H1 (cell line): ENCODE data around the gene ASXL3. TPM values are rescaled to one million over a fixed set of nuclear protein-coding genes. Genes with fewer than 3 reads are reported as not detected.
A peak's percentile ranks its signal among the peaks of the same experiment; 100 is the strongest.

Source experiments
- CTCF ChIA-PET: fragments of 300-600 bp; sonication (Branson Sonifier 250); formaldehyde crosslinking; loops from one replicate; lab custom pipeline; 2021; ENCODE audit not compliant: partially characterized antibody; lab: Charles Lee
- POLR2A ChIA-PET: fragments of 300-600 bp; sonication (Branson Sonifier 250); formaldehyde crosslinking; loops from one replicate; lab custom pipeline; 2021; ENCODE audit warnings: inconsistent platforms; ENCODE audit not compliant: partially characterized antibody; lab: Charles Lee
- DNase-seq, 2 experiments: peaks; one replicate each; pipeline versions ENCODE4 v3.0.0 to v3.0.0-alpha.2; 2010 to 2022; ENCODE audit warnings: low spot score in 2 of 2, low read depth in 1 of 2, mixed read lengths in 1 of 2
- FAIRE-seq: peaks from 2 replicates; lab custom pipeline; 2011; peaks lifted over from hg19 to GRCh38; lab: Jason Lieb, UNC
- H2AFZ ChIP-seq: 2 replicates; pipeline ENCODE4 v1.8.1; 2012; ENCODE audit warnings: low read length, inconsistent platforms
- H2AK5ac ChIP-seq: 2 replicates; pipeline ENCODE4 v1.6.1; 2013; ENCODE audit warnings: low read depth, low read length
- H2BK120ac ChIP-seq: replicated peaks from 2 replicates; pipeline ENCODE3; 2013; ENCODE audit warnings: low read depth, low read length, inconsistent platforms
- H2BK12ac ChIP-seq: 2 replicates; pipeline ENCODE4 v1.6.1; 2013; ENCODE audit warnings: low read depth, low read length
- H2BK15ac ChIP-seq: 2 replicates; pipeline ENCODE4 v1.6.1; 2013; ENCODE audit warnings: low read length
- H2BK20ac ChIP-seq: 2 replicates; pipeline ENCODE4 v1.6.1; 2013; ENCODE audit warnings: low read length
- H2BK5ac ChIP-seq: 2 replicates; pipeline ENCODE4 v1.6.1; 2013; ENCODE audit warnings: low read depth, low read length
- H3K14ac ChIP-seq: 2 replicates; pipeline ENCODE4 v1.6.1; 2013; ENCODE audit warnings: inconsistent platforms; ENCODE audit not compliant: insufficient read length
- H3K18ac ChIP-seq: 2 replicates; pipeline ENCODE4 v1.6.1; 2013; ENCODE audit warnings: low read length; ENCODE audit errors: extremely low read depth
- H3K23ac ChIP-seq: 2 replicates; pipeline ENCODE4 v1.6.1; 2013; ENCODE audit warnings: inconsistent platforms; ENCODE audit not compliant: insufficient read length
- H3K23me2 ChIP-seq: 2 replicates; pipeline ENCODE4 v1.6.1; 2013; ENCODE audit warnings: low read depth, low read length
- H3K27ac ChIP-seq: 2 replicates; pipeline ENCODE4 v1.6.1; 2011; ENCODE audit warnings: low read depth, low read length, inconsistent platforms
- H3K27me3 ChIP-seq, 4 experiments: replicated peaks in 1 of 4; 1 replicate in 1 of 4; 2 replicates in 3 of 4; pipeline versions ENCODE4 v1.6.1 to v1.8.1; 2011 to 2013; ENCODE audit warnings: low read length in 3 of 4, mild to moderate bottlenecking in 3 of 4, inconsistent platforms in 2 of 4, mixed read lengths in 2 of 4, moderate library complexity in 1 of 4; ENCODE audit not compliant: control insufficient read depth in 3 of 4, insufficient read depth in 3 of 4; ENCODE audit errors: extremely low read depth in 1 of 4
- H3K36me3 ChIP-seq, 4 experiments: 2 replicates each; pipeline versions ENCODE4 v1.6.1 to v1.8.1; 2011 to 2013; ENCODE audit warnings: mild to moderate bottlenecking in 4 of 4, low read length in 3 of 4, moderate library complexity in 2 of 4, control low read depth in 1 of 4, inconsistent platforms in 1 of 4; ENCODE audit not compliant: insufficient read depth in 4 of 4, control insufficient read depth in 2 of 4
- H3K4ac ChIP-seq: replicated peaks from 2 replicates; pipeline ENCODE3; 2013; ENCODE audit warnings: low read length, low read depth, mixed read lengths, inconsistent platforms; ENCODE audit not compliant: insufficient read length
- H3K4me1 ChIP-seq, 4 experiments: replicated peaks in 1 of 4; 1 replicate in 1 of 4; 2 replicates in 3 of 4; pipeline versions ENCODE4 v1.6.1 to v1.8.1; 2011 to 2013; ENCODE audit warnings: low read length in 3 of 4, inconsistent platforms in 2 of 4, mixed read lengths in 1 of 4; ENCODE audit not compliant: insufficient read depth in 4 of 4, control insufficient read depth in 3 of 4
- H3K4me2 ChIP-seq, 2 experiments: 2 replicates each; pipeline versions ENCODE4 v1.6.1 to v1.8.1; 2011 to 2013; ENCODE audit warnings: low read depth in 2 of 2, low read length in 2 of 2, control low read depth in 1 of 2, inconsistent platforms in 1 of 2, mild to moderate bottlenecking in 1 of 2; ENCODE audit not compliant: insufficient read depth in 1 of 2
- H3K4me3 ChIP-seq, 4 experiments: fragments of 200-600, 300-600 bp in 1 of 4; sonication (generic), shearing (Covaris generic), sonication (Bioruptor Twin) in 1 of 4; 2 replicates each; pipeline versions ENCODE4 v1.5.1 to v1.8.1; 2011 to 2016; ENCODE audit warnings: low read length in 4 of 4, low read depth in 3 of 4, control low read depth in 2 of 4, inconsistent platforms in 2 of 4, mild to moderate bottlenecking in 2 of 4, mixed read lengths in 1 of 4, moderate library complexity in 1 of 4; ENCODE audit not compliant: insufficient read depth in 2 of 4; ENCODE audit errors: extremely low read depth in 1 of 4
- H3K56ac ChIP-seq: replicated peaks from 2 replicates; pipeline ENCODE3; 2013; ENCODE audit warnings: low read depth, mild to moderate bottlenecking, mixed read lengths, low read length, inconsistent platforms; ENCODE audit not compliant: insufficient read length
- H3K79me1 ChIP-seq: 2 replicates; pipeline ENCODE4 v1.6.1; 2013; ENCODE audit warnings: low read depth, low read length, control low read depth
- H3K79me2 ChIP-seq, 2 experiments: 2 replicates each; pipeline versions ENCODE4 v1.6.1 to v1.8.1; 2012 to 2013; ENCODE audit warnings: low read length in 2 of 2, mild to moderate bottlenecking in 2 of 2, inconsistent platforms in 1 of 2; ENCODE audit not compliant: insufficient read depth in 2 of 2, control insufficient read depth in 1 of 2
- H3K9ac ChIP-seq, 4 experiments: replicated peaks in 1 of 4; 1 replicate in 1 of 4; 2 replicates in 3 of 4; pipeline versions ENCODE4 v1.6.1 to v1.8.1; 2011 to 2013; ENCODE audit warnings: low read depth in 3 of 4, low read length in 3 of 4, control low read depth in 2 of 4, mild to moderate bottlenecking in 2 of 4, moderate library complexity in 2 of 4, inconsistent platforms in 1 of 4; ENCODE audit errors: extremely low read depth in 1 of 4
- H3K9me3 ChIP-seq, 2 experiments: 2 replicates each; pipeline versions ENCODE4 v1.6.1 to v1.8.1; 2012 to 2013; ENCODE audit warnings: mild to moderate bottlenecking in 2 of 2, moderate library complexity in 2 of 2, control low read depth in 1 of 2, inconsistent platforms in 1 of 2, low read depth in 1 of 2, low read length in 1 of 2, mixed read lengths in 1 of 2; ENCODE audit not compliant: insufficient read depth in 2 of 2
- H4K20me1 ChIP-seq, 2 experiments: replicated peaks in 1 of 2; 2 replicates each; pipeline versions ENCODE3 to v1.8.1; 2011 to 2013; ENCODE audit warnings: inconsistent platforms in 2 of 2, low read length in 2 of 2, mild to moderate bottlenecking in 1 of 2; ENCODE audit not compliant: insufficient read depth in 2 of 2, control insufficient read depth in 1 of 2
- H4K5ac ChIP-seq: 2 replicates; pipeline ENCODE4 v1.6.1; 2013; ENCODE audit warnings: low read length, low read depth, mixed read lengths, inconsistent platforms; ENCODE audit not compliant: insufficient read length
- H4K8ac ChIP-seq: 2 replicates; pipeline ENCODE4 v1.8.0; 2013; ENCODE audit warnings: mild to moderate bottlenecking, moderate library complexity, low read length, inconsistent platforms; ENCODE audit not compliant: insufficient read depth; ENCODE audit errors: extremely low read depth
- H4K91ac ChIP-seq: replicated peaks from 2 replicates; pipeline ENCODE3; 2013; ENCODE audit warnings: low read length, mixed read lengths, inconsistent platforms; ENCODE audit not compliant: insufficient read length
- CEBPB ChIP-seq: IDR thresholded peaks from 2 replicates; pipeline ENCODE4 v1.6.1; 2012; ENCODE audit warnings: low read depth, low read length
- CTBP2 ChIP-seq: IDR thresholded peaks from 2 replicates; pipeline ENCODE4 v1.7.0; 2011; ENCODE audit warnings: borderline replicate concordance, mild to moderate bottlenecking, moderate library complexity, mixed read lengths, low read length; ENCODE audit not compliant: insufficient read depth, insufficient read length
- SIRT6 ChIP-seq: IDR thresholded peaks from one replicate; pipeline ENCODE4 v1.7.1; 2012; ENCODE audit warnings: low read length, inconsistent platforms
- SP4 ChIP-seq: IDR thresholded peaks from 2 replicates; pipeline ENCODE4 v1.6.1; 2012; ENCODE audit warnings: low read length, inconsistent platforms
- YY1 ChIP-seq: IDR thresholded peaks from 2 replicates; pipeline ENCODE4 v1.6.1; 2011; ENCODE audit warnings: low read depth, mild to moderate bottlenecking, low read length
- WGBS, 2 experiments: shearing (Covaris generic) in 1 of 2; methylation state at CpG; one replicate each; pipeline versions ENCODE4 v1.1.6 to v1.1.7; 2013 to 2015; ENCODE audit warnings: low lambda C conversion rate in 2 of 2, mixed read lengths in 2 of 2, inconsistent platforms in 1 of 2, low coverage in 1 of 2, missing lambda C conversion rate in 1 of 2; ENCODE audit not compliant: insufficient replicate concordance in 2 of 2, insufficient coverage in 1 of 2, insufficient read length in 1 of 2; ENCODE audit errors: extremely low coverage in 1 of 2, missing lambda C conversion rate in 1 of 2; 5-methylcytosine and 5-hydroxymethylcytosine counted together
- polyA plus RNA-seq, 7 experiments: library from polyadenylated mRNA; depleted of rRNA in 3 of 7; stranded (reverse) in 5 of 7; unstranded in 2 of 7; fragments of >200 nt in 5 of 7; fragments of 200-250 nt in 2 of 7; gene quantifications; 1 replicate in 5 of 7; 2 replicates in 1 of 7; 4 replicates in 1 of 7; pipeline versions ENCODE4 v1.2.1 to v1.2.3, GENCODE V29; 2011 to 2013; ENCODE audit warnings: missing spikeins in 2 of 7, mixed read lengths in 2 of 7
- total RNA-seq: library from RNA; stranded (reverse); fragmentation: NEBNext Ultra II Directional; extraction: Animal tissue kit (Norgen Biotek cat#: 25700); gene quantifications from 2 replicates; pipeline ENCODE4 v1.2.1, GENCODE V29; 2021

Gene ASXL3
- total and polyA plus RNA-seq, 2 of the 8 experiments (the other 6 are each of a cell fraction or from before 2014, with no cell fraction given): 0.08 to 1.3 TPM

GRCh38 chr18:33656889-33657448 lies 79.0 kb downstream of the ASXL3 start:
- ChIA-PET POLR2A (no interaction called here), CTCF (interaction anchor here (1.8 kb wide), 1 partner anchor 16 kb away, joined by 7 read pairs; no protein-coding TSS in a partner anchor)
- Histone ChIP-seq H2BK5ac (no peak overlapping the region), H3K23ac (no peak overlapping the region), H3K4me3 (no peak overlapping the region), H2AK5ac (no peak overlapping the region), H3K9ac (no peak overlapping the region), H3K4me1 (peaks cover 0 to 2% (median 0%) of the 10 kb centered on the region in 4 experiments; a peak in 1 of 7 replicates), H2AFZ (peak overlapping the region; percentile 49), H4K5ac (no peak overlapping the region), H3K4ac (no peak overlapping the region), H2BK15ac (no peak overlapping the region), H3K4me2 (no peak overlapping the region), H3K56ac (no peak overlapping the region), H3K79me2 (no peaks in the 10 kb centered on the region), H3K27me3 (no peaks in the 10 kb centered on the region), H4K91ac (no peak overlapping the region), H4K8ac (no peak overlapping the region), H3K79me1 (no peaks in the 10 kb centered on the region), H2BK12ac (no peak overlapping the region), H2BK120ac (no peak overlapping the region), H3K18ac (no peak overlapping the region; the same call in 1 of the 2 replicates), H3K23me2 (no peaks in the 10 kb centered on the region), H4K20me1 (no peaks in the 10 kb centered on the region), H3K14ac (no peak overlapping the region), H3K9me3 (no peaks in the 10 kb centered on the region), H3K27ac (no peak overlapping the region), H2BK20ac (no peak overlapping the region), H3K36me3 (no peaks in the 10 kb centered on the region)
- no peak for FAIRE-seq
- TF ChIP-seq CEBPB: no peak
- TF ChIP-seq SP4: no peak
- TF ChIP-seq SIRT6: no peak
- TF ChIP-seq CTBP2: no peak
- no peak for TF ChIP-seq YY1
- 67% methylated on average over 2 of the region's 2 CpGs; no CpG with 5 or more reads in 1 of the 2 experiments for WGBS, 2 experiments
- DNase-seq: no peak
